Amniotic stem cell (primary cell): ENCODE measurements around the gene GABBR2.

Experiments
- DNase-seq: peaks from one replicate; lab custom pipeline; 2025; lab: John Stamatoyannopoulos, UW

Gene GABBR2

GRCh38 chr9:98402019-98402840 lies 306.5 kb downstream of the GABBR2 start:
- DNase-seq = no peak

- DNase-seq = no peak
These were observed 307.4 kb downstream of the GABBR2 start for GRCh38 chr9:98401140-98402018.

GRCh38 chr9:98399950-98400683 lies 308.6 kb downstream of the GABBR2 start:
- no peak for DNase-seq

- DNase-seq = no peak
These were observed 312.1 kb downstream of the GABBR2 start for GRCh38 chr9:98396656-98397055.

GRCh38 chr9:98396236-98396635 lies 312.5 kb downstream of the GABBR2 start:
- no peak for DNase-seq

GRCh38 chr9:98391867-98392266 lies 316.9 kb downstream of the GABBR2 start:
- DNase-seq = no peak

- no peak for DNase-seq
These were observed 317.3 kb downstream of the GABBR2 start for GRCh38 chr9:98391406-98391805.

GRCh38 chr9:98385751-98386150 lies 323.0 kb downstream of the GABBR2 start:
- no peak for DNase-seq

GRCh38 chr9:98383758-98384157 lies 325.0 kb downstream of the GABBR2 start:
- DNase-seq = no peak

GRCh38 chr9:98381311-98382103 lies 327.2 kb downstream of the GABBR2 start:
- no peak for DNase-seq

- DNase-seq = peak; percentile 26
These were observed 328.6 kb downstream of the GABBR2 start for GRCh38 chr9:98380065-98380681.

- DNase-seq = no peak
These were observed 329.2 kb downstream of the GABBR2 start for GRCh38 chr9:98379572-98379971.

GRCh38 chr9:98378794-98379193 lies 329.9 kb downstream of the GABBR2 start:
- DNase-seq = no peak

- no peak for DNase-seq
These were observed 330.4 kb downstream of the GABBR2 start for GRCh38 chr9:98378206-98378780.

- peak; percentile 35 for DNase-seq
These were observed 333.5 kb downstream of the GABBR2 start for GRCh38 chr9:98375138-98375726.

GRCh38 chr9:98374385-98375051 lies 334.2 kb downstream of the GABBR2 start:
- peak; percentile 56 for DNase-seq

GRCh38 chr9:98373609-98374008 lies 335.1 kb downstream of the GABBR2 start:
- DNase-seq = no peak

- no peak for DNase-seq
These were observed 336.5 kb downstream of the GABBR2 start for GRCh38 chr9:98372077-98372836.

GRCh38 chr9:98370976-98371315 lies 337.8 kb downstream of the GABBR2 start:
- no peak for DNase-seq
